WTC11 (cell line): ENCODE measurements around the gene ITGB4. TPM values are rescaled to one million over a fixed set of nuclear protein-coding genes. Genes with fewer than 3 reads are reported as not detected.

Source experiments
- ATAC-seq: fragments of 200-7000 bp; cut with Tn5 transposase; 2 replicates; pipeline ENCODE4 v1.10.0; 2021; ENCODE audit warnings: mild to moderate bottlenecking, moderate library complexity
- CTCF ChIA-PET: fragments of 300-600 bp; sonication (Branson Sonifier 250); formaldehyde crosslinking; loops from one replicate; lab custom pipeline; 2021; ENCODE audit warnings: antibody characterized with exemption; lab: Charles Lee
- POLR2A ChIA-PET: fragments of 350-600 bp; sonication (Branson Sonifier 250); formaldehyde crosslinking; loops from one replicate; lab custom pipeline; 2021; ENCODE audit warnings: antibody characterized with exemption; lab: Charles Lee
- DNase-seq: peaks from one replicate; pipeline ENCODE4 v3.0.0; 2021; ENCODE audit warnings: low spot score
- H3K27ac Mint-ChIP-seq: 2 replicates; pipeline ENCODE4 v1.8.0; 2021; ENCODE audit warnings: mixed read lengths
- H3K27me3 Mint-ChIP-seq: 2 replicates; pipeline ENCODE4 v1.8.0; 2021; ENCODE audit warnings: low read depth, mild to moderate bottlenecking, moderate library complexity, mixed read lengths
- H3K36me3 Mint-ChIP-seq: 2 replicates; pipeline ENCODE4 v1.8.0; 2021; ENCODE audit warnings: mixed read lengths
- H3K4me1 Mint-ChIP-seq: 2 replicates; pipeline ENCODE4 v1.8.0; 2022; ENCODE audit warnings: mixed read lengths
- H3K4me3 Mint-ChIP-seq: 2 replicates; pipeline ENCODE4 v1.8.0; 2021; ENCODE audit warnings: mild to moderate bottlenecking, moderate library complexity, mixed read lengths
- H3K9me3 Mint-ChIP-seq: 2 replicates; pipeline ENCODE4 v1.8.0; 2021; ENCODE audit warnings: mixed read lengths
- ATF1 ChIP-seq: sonication (generic); formaldehyde crosslinking; IDR thresholded peaks from 2 replicates; pipeline ENCODE4 v1.8.1; 2023; ENCODE audit warnings: mild to moderate bottlenecking, moderate library complexity, missing genetic modification reagents
- CTCF ChIP-seq: fragments of 200-600 bp; IDR thresholded peaks from 2 replicates; pipeline ENCODE4 v1.8.0; 2022; ENCODE audit warnings: antibody characterized with exemption
- E2F1 ChIP-seq: sonication (generic); formaldehyde crosslinking; IDR thresholded peaks from 2 replicates; pipeline ENCODE4 v1.8.0; 2022; ENCODE audit warnings: mild to moderate bottlenecking, missing genetic modification reagents
- E2F5 ChIP-seq: sonication (generic); formaldehyde crosslinking; IDR thresholded peaks from 2 replicates; pipeline ENCODE4 v1.8.1; 2022; ENCODE audit warnings: mild to moderate bottlenecking, moderate library complexity, missing genetic modification reagents
- ESRRA ChIP-seq: sonication (generic); formaldehyde crosslinking; IDR thresholded peaks from 2 replicates; pipeline ENCODE4 v1.8.1; 2022; ENCODE audit warnings: mild to moderate bottlenecking, missing genetic modification reagents, borderline replicate concordance
- NFYB ChIP-seq: sonication (generic); formaldehyde crosslinking; conservative IDR thresholded peaks from 2 replicates; pipeline ENCODE4 v1.8.0; 2022; ENCODE audit warnings: low read depth, missing genetic modification reagents
- NR2C2 ChIP-seq: sonication (generic); formaldehyde crosslinking; IDR thresholded peaks from 2 replicates; pipeline ENCODE4 v1.8.0; 2022; ENCODE audit warnings: mild to moderate bottlenecking, missing genetic modification reagents
- SMAD3 ChIP-seq: sonication (generic); formaldehyde crosslinking; IDR thresholded peaks from 2 replicates; pipeline ENCODE4 v1.8.0; 2022; ENCODE audit warnings: missing genetic modification reagents, mild to moderate bottlenecking, borderline replicate concordance
- SP1 ChIP-seq: sonication (generic); formaldehyde crosslinking; conservative IDR thresholded peaks from 2 replicates; pipeline ENCODE4 v1.8.1; 2022; ENCODE audit warnings: missing genetic modification reagents
- TEAD1 ChIP-seq: sonication (generic); formaldehyde crosslinking; IDR thresholded peaks from 2 replicates; pipeline ENCODE4 v1.8.0; 2022; ENCODE audit warnings: mild to moderate bottlenecking, missing genetic modification reagents
- ZNF121 ChIP-seq: sonication (generic); formaldehyde crosslinking; IDR thresholded peaks from 2 replicates; pipeline ENCODE4 v1.8.0; 2023; ENCODE audit warnings: missing genetic modification reagents
- total RNA-seq: library from RNA; stranded (reverse); gene quantifications from 3 replicates; pipeline ENCODE4 v1.2.3, GENCODE V29; 2021
- TF ChIP-seq, protein P1 (sequence below): sonication (generic); formaldehyde crosslinking; IDR thresholded peaks from 2 replicates; pipeline ENCODE4 v1.8.0; 2022; ENCODE audit warnings: mild to moderate bottlenecking, missing genetic modification reagents
- TF ChIP-seq, protein P2 (sequence below): fragments of 250-450 bp; sonication (Bioruptor Pico); IDR thresholded peaks from 2 replicates; pipeline ENCODE4 v1.9.0; 2021; ENCODE audit warnings: mild to moderate bottlenecking, borderline replicate concordance
- TF ChIP-seq, protein P3 (sequence below): sonication (generic); formaldehyde crosslinking; IDR thresholded peaks from 2 replicates; pipeline ENCODE4 v1.8.1; 2023; ENCODE audit warnings: mild to moderate bottlenecking, missing genetic modification reagents, moderate library complexity
- TF ChIP-seq, protein P4 (sequence below): fragments of 250-450 bp; sonication (Bioruptor Pico); IDR thresholded peaks from 2 replicates; pipeline ENCODE4 v1.9.0; 2021; ENCODE audit warnings: moderate library complexity, mild to moderate bottlenecking, inconsistent platforms, borderline replicate concordance

ITGB4 gene
- total RNA-seq, 1 experiment from 2014 or later = 9.5 TPM

DNA sequence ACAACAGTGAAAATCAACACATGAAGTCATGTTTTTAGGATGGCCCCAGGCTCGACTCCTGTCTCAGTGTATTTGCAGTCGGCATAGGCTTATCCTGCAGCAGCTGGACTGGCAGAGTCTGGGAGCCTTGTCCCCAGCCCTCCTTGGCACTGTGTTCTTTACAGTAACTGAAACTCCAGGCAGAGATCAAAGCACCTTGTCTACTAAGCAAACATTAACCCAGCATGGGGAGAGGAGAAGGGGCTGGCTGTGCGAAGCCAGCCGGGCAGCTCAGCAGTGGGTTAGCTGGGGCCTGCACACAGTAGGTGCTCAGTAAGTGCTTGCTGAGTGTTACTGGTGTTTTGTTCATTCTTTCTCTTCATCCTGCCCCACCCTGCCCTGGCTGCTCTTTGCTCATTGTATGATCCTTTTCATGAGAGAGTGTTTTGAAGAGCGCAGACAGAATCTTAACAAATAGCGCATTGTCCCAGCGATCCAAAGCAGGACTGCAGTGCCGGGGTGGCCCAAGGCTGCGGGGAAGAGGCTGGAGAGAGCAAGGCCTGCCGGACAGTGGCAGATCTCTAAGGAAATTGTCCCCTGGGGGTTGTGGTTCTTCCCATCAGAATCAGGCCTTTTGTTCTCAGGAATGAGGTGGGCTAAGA, 23.5 kb upstream of the ITGB4 start:
- Mint-ChIP-seq H3K9me3 (no peaks in the 10 kb centered on the region), H3K4me3 (no peak overlapping the region), H3K27ac (peak overlapping the region; percentile 12; the same call in 1 of the 2 replicates), H3K36me3 (peaks cover 48% of the 10 kb centered on the region), H3K27me3 (no peaks in the 10 kb centered on the region; the same call in 1 of the 2 replicates), H3K4me1 (peaks cover 13% of the 10 kb centered on the region)
- no peak for ATAC-seq
- CTCF ChIA-PET = interaction anchor here (0.6 to 1.4 kb wide), 3 partner anchors 23 to 56 kb away, joined by 3 to 5 read pairs (median 4); partner anchors contain the start of gene ITGB4
- no peak for DNase-seq
- POLR2A ChIA-PET = interaction anchor here (0.5 kb wide), 1 partner anchor 17 kb away, joined by 3 read pairs; no protein-coding TSS in a partner anchor
- TF ChIP-seq ESRRA (CRISPR knock-in tag) (no peak), SMAD3 (CRISPR knock-in tag) (no peak), SP1 (CRISPR knock-in tag) (no peak), ATF1 (CRISPR knock-in tag) (no peak), TEAD1 (CRISPR knock-in tag) (no peak), ZNF121 (CRISPR knock-in tag) (no peak), CTCF (no peak), E2F1 (CRISPR knock-in tag) (no peak), E2F5 (no peak), NFYB (no peak), NR2C2 (CRISPR knock-in tag) (no peak)
- TF ChIP-seq, protein P1, sequence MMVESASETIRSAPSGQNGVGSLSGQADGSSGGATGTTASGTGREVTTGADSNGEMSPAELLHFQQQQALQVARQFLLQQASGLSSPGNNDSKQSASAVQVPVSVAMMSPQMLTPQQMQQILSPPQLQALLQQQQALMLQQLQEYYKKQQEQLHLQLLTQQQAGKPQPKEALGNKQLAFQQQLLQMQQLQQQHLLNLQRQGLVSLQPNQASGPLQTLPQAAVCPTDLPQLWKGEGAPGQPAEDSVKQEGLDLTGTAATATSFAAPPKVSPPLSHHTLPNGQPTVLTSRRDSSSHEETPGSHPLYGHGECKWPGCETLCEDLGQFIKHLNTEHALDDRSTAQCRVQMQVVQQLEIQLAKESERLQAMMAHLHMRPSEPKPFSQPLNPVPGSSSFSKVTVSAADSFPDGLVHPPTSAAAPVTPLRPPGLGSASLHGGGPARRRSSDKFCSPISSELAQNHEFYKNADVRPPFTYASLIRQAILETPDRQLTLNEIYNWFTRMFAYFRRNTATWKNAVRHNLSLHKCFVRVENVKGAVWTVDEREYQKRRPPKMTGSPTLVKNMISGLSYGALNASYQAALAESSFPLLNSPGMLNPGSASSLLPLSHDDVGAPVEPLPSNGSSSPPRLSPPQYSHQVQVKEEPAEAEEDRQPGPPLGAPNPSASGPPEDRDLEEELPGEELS = no peak
- TF ChIP-seq, protein P2, sequence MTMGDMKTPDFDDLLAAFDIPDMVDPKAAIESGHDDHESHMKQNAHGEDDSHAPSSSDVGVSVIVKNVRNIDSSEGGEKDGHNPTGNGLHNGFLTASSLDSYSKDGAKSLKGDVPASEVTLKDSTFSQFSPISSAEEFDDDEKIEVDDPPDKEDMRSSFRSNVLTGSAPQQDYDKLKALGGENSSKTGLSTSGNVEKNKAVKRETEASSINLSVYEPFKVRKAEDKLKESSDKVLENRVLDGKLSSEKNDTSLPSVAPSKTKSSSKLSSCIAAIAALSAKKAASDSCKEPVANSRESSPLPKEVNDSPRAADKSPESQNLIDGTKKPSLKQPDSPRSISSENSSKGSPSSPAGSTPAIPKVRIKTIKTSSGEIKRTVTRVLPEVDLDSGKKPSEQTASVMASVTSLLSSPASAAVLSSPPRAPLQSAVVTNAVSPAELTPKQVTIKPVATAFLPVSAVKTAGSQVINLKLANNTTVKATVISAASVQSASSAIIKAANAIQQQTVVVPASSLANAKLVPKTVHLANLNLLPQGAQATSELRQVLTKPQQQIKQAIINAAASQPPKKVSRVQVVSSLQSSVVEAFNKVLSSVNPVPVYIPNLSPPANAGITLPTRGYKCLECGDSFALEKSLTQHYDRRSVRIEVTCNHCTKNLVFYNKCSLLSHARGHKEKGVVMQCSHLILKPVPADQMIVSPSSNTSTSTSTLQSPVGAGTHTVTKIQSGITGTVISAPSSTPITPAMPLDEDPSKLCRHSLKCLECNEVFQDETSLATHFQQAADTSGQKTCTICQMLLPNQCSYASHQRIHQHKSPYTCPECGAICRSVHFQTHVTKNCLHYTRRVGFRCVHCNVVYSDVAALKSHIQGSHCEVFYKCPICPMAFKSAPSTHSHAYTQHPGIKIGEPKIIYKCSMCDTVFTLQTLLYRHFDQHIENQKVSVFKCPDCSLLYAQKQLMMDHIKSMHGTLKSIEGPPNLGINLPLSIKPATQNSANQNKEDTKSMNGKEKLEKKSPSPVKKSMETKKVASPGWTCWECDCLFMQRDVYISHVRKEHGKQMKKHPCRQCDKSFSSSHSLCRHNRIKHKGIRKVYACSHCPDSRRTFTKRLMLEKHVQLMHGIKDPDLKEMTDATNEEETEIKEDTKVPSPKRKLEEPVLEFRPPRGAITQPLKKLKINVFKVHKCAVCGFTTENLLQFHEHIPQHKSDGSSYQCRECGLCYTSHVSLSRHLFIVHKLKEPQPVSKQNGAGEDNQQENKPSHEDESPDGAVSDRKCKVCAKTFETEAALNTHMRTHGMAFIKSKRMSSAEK (CRISPR knock-in tag) = no peak
- TF ChIP-seq, protein P3, sequence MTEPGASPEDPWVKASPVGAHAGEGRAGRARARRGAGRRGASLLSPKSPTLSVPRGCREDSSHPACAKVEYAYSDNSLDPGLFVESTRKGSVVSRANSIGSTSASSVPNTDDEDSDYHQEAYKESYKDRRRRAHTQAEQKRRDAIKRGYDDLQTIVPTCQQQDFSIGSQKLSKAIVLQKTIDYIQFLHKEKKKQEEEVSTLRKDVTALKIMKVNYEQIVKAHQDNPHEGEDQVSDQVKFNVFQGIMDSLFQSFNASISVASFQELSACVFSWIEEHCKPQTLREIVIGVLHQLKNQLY (CRISPR knock-in tag) = no peak
- TF ChIP-seq, protein P4, sequence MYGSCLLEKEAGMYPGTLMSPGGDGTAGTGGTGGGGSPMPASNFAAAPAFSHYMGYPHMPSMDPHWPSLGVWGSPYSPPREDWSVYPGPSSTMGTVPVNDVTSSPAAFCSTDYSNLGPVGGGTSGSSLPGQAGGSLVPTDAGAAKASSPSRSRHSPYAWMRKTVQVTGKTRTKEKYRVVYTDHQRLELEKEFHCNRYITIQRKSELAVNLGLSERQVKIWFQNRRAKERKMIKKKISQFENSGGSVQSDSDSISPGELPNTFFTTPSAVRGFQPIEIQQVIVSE (CRISPR knock-in tag) = no peak
